Stimulated activated CD4-positive, alpha-beta T cell treated with anti-CD3 and anti-CD28 coated beads, Interleukin-4, amount 100 ng/mL, for 1 hour (primary cell): ENCODE results near the gene CPAMD8.

ENCODE experiments used
- DNase-seq: peaks from one replicate; pipeline ENCODE4 v3.0.0-alpha.2; 2020

The CPAMD8 gene

GRCh38 chr19:17026706-17027534, at the start of gene CPAMD8:
Gene CPAMD8, minus strand, starts transcription at chr19:17026810. Its CDS starts 168 bp downstream, at chr19:17026642.
- DNase-seq, result no peak

DNA sequence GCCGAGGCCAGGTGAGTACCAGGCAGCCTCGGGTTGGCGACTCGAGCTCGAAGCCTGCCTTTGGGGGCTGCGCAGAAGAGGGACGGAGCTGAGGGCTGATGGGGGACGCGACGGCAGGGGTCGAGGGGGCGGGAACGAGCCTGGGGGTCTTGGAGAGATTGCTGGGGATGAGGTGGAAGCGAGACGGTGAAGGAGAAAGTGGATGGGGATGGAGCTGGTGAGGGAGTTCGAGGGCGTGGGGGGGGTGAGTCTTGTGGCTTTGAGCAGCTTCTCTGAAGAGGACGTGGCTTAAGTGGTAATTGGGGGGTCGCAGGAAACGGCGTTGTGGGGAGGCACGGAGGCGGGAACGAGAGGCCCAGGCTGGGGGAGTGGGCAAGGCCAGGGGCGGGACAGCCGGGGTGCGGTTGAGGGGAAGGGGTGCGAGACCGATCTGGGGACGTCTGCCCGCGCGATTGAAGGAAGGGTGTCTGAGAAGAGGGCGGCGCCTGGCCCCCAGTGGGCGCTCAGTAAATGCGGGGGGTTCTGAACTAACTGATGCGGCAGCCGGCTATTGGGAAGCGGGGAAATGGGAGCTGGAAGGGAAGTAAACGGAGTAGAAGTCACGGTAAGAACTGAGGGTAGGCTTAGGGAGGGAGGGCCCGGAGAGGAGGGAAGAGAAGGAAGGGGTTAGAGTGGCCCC, 49.4 kb upstream of the CPAMD8 start:
- DNase-seq, result peak; percentile 48

- peak; percentile 99 for DNase-seq
Observed at GRCh38 chr19:17075035-17075863, 48.6 kb upstream of the CPAMD8 start, which contains the start of the genes HAUS8 and MYO9B. Gene HAUS8, minus strand, starts transcription at chr19:17075452. Its CDS starts 30 bp downstream, at chr19:17075422. Gene MYO9B, plus strand, starts transcription at chr19:17075777. Its CDS starts 25,941 bp downstream, at chr19:17101718.

DNA sequence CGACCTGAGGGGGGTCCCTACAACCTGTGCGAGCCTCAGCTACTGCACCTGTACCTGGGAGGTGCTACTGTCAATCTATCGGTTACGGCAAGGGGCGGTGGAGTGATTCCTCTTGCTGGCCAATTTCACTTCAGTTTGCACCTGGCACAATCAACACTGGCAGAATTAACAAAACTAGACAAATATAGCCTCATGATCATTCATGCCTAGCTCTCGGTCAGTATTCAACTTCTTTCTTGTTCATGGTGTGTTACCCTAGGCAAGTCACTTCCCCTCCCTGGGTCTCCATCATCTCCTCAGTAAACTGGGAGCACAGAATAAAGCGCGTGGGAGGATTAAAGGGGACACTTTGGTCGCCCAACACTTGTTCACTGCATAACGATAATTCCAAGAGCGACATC, 48.0 kb upstream of the CPAMD8 start:
- no peak for DNase-seq

DNA sequence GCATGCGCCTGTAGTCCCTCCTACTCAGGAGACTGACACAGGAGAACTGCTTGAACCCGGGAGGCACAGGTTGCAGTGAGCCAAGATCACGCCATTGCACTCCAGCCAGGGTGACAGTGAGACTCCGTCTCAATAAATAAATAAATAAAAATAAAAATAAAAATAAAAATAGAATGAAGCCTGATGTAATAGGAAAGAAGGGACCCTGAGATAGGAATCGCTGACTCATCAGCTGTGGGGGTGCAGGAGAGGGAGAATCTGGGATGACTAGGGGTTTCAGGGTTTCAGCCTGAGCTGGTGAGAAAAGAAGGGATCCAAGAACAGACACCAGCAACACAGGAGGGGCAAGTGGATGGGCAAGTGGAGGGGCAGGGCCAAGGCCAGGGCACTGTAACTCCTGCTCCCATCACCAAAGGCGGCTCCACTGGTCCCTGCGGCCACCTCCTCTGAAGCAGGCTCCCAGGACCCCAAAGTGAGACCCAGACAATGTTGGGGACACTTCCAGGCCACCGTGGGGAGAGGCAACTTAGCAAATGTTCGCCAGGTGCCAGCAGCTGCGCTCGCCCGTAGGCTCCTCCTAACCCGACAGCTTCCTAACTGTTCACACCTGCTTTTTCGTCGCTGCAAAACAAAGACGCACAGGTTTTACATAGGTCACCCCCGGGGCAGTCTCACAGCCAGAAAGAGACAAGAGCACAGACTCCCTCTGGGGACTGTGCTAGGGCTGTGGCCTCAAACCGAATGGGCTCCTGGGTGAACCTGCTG, 47.4 kb upstream of the CPAMD8 start:
- DNase-seq, result no peak

DNA sequence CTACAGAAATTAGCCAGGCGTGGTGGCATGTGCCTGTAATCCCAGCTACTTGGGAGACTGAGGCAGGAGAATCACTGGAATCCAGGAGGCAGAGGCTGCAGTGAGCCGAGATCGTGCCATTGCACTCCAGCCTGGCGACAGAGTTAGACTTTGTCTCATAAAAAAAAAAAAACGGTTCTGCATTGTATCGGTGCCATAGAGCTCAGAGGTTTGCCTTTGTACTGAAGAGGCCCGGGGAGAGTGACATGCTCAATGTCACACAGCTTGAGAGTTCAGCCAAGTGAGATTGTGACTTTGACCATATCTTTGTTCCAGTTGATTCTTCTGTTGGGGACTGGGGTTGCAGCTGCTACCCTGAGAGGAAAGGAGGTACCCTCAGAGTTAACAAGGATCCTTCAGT, 44.3 kb upstream of the CPAMD8 start:
- no peak for DNase-seq

GRCh38 chr19:17070421-17070820, 43.8 kb upstream of the CPAMD8 start:
- no peak for DNase-seq

DNA sequence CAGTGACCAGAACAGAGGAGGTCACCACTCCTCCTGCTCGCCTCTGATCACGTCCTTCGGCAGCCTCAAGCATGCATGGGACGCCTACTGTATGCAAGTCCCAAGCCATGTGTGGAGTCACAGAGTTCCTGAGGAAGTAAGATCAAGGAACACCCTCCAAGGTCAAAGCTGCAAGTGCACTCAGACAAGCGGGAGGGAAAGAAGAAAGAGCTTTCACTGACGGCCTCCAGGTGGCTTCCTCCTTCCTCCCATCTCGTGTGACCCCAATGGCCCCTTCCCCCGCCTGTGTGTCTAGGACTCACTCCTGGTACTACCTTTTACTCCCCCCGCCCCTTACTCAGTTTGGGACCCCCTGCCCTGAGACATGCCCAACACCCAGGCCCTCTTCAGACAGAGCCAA, 42.6 kb upstream of the CPAMD8 start:
- DNase-seq, result no peak

GRCh38 chr19:17063428-17063827, 36.8 kb upstream of the CPAMD8 start:
- no peak for DNase-seq

- DNase-seq, result no peak
Observed at GRCh38 chr19:17061691-17062090, 35.1 kb upstream of the CPAMD8 start.

- DNase-seq, result no peak
Observed at GRCh38 chr19:17061205-17061604, 34.6 kb upstream of the CPAMD8 start.

DNA sequence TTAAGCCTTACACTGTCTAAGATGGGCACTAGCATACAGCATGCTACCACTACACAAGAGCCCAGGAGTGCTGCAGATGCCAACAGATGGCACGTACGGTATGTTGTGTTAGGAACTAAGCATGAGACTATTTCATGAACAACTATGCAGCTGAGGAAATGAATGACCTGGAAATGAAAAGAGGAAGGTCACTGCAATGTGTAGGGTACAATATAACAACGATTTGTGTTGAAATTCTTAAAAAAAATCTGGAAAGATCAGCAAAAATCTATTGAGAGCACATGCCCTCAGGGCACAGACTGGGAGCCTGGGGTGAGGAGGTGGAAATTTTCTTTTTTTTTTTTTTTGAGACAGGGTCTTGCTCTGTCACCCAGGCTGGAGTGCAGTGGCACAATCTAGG, 34.2 kb upstream of the CPAMD8 start:
- DNase-seq, result no peak

DNA sequence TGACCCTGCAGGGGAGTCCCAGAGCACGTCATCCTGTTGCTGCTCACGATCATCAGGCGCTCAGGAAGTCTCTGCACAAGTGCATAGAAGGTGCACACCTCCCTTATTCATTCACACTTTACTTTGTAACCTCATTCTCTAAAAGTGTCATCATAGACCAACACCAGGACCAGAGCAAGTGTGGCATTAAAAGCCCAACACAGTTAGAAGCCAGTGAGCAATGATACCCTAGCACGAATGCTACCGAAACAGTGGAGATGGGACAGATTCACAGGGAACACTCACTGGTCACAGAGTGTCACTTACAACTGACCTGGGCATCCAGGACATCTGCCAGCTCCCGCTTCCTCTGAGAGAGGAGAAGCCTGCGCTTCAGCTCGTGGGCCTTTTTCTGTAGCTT, 31.6 kb upstream of the CPAMD8 start:
- DNase-seq, result no peak

GRCh38 chr19:17055636-17056035, 29.0 kb upstream of the CPAMD8 start:
- no peak for DNase-seq

GRCh38 chr19:17054746-17055145, 28.1 kb upstream of the CPAMD8 start:
- no peak for DNase-seq

- peak; percentile 21 for DNase-seq
Observed at GRCh38 chr19:17052439-17052838, 25.8 kb upstream of the CPAMD8 start.

- DNase-seq, result no peak
Observed at GRCh38 chr19:17049711-17050280, 23.2 kb upstream of the CPAMD8 start.

GRCh38 chr19:17048885-17049453, 22.4 kb upstream of the CPAMD8 start:
- no peak for DNase-seq

DNA sequence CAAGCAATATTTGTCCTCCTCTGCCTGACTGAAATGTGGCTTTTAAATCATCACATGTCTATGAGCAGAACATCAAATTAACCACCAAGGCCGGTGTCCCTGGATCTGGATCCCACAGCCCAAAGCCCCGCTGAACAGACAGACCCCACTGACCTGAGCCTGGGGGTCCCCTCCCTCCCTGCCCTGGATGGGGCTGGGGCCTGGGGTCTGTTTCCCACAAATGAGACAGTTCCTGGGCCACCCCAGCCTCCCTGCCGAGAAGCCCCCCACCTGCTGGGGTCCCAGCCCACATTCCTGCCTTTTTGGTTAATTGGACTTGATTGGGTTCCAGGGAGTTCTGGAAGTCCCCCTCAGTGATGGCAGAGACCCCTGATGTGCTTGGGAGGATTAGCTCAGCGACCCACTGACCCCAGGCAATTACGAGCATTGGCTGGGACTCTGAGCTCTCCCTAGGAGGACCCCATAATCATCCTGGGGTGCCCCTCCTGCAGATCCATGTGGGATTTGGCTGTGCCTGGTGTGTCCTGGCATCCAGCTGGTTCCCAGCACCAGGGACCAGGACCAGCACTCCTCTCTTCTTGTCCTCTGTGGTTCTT, 19.4 kb upstream of the CPAMD8 start:
- DNase-seq, result no peak

DNA sequence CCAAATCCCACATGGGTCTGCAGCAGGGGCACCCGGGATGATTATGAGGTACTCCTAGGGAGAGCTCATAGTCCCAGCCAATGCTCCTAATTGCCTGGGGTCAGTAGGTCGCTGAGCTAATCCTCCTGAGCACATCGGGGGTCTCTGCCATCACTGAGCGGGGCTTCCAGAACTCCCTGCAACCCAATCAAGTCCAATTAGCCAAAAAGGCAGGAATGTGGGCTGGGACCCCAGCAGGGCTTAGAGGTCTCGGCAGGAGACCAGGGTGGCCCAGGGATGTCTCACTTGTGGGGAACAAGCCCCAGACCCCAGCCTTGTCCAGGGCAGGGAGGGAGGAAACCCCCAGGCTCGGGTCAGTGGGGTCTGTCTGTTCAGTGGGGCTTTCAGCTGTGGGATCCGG, 17.1 kb upstream of the CPAMD8 start:
- no peak for DNase-seq

DNA sequence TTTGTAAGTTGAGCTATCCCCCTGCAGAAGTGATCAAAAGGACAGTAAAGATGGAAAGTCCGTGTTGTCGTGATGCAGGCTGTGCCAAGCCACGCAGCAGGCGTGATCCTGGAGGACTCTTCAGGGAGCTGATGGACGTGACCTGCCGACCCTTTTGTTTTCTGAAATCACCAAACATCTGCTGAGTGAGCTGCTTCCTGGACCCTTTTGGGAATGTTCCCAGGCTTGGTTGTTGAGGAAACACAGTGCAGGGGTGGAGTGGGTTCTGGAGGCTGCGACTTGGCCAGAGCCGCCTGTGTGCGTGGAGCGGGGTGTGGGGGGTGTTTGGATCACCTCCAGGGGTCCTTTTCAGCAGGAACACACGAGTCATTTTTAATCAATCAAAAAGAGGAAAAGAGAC, 15.4 kb upstream of the CPAMD8 start:
- no peak for DNase-seq
